KOPT-K1 (cell line): ENCODE measurements around the gene FCER1G.
A peak's percentile ranks its signal among the peaks of the same experiment; 100 is the strongest.

Source experiments
- H3K27ac ChIP-seq: fragments of 200-600 bp; sonication (generic); 2 replicates; pipeline ENCODE4 v1.5.1; 2016; ENCODE audit warnings: antibody characterized with exemption, mild to moderate bottlenecking, low read depth, low read length; ENCODE audit not compliant: poor library complexity, severe bottlenecking
- H3K36me3 ChIP-seq: fragments of 200-600 bp; sonication (generic); 2 replicates; pipeline ENCODE4 v1.5.1; 2017; ENCODE audit warnings: antibody characterized with exemption, mild to moderate bottlenecking, low read length, moderate library complexity; ENCODE audit not compliant: insufficient read depth
- H3K9me3 ChIP-seq: fragments of 200-600 bp; sonication (generic); 2 replicates; pipeline ENCODE4 v1.5.1; 2017; ENCODE audit warnings: antibody characterized with exemption, low read length, mild to moderate bottlenecking; ENCODE audit not compliant: insufficient read depth, poor library complexity, severe bottlenecking

The FCER1G gene

DNA sequence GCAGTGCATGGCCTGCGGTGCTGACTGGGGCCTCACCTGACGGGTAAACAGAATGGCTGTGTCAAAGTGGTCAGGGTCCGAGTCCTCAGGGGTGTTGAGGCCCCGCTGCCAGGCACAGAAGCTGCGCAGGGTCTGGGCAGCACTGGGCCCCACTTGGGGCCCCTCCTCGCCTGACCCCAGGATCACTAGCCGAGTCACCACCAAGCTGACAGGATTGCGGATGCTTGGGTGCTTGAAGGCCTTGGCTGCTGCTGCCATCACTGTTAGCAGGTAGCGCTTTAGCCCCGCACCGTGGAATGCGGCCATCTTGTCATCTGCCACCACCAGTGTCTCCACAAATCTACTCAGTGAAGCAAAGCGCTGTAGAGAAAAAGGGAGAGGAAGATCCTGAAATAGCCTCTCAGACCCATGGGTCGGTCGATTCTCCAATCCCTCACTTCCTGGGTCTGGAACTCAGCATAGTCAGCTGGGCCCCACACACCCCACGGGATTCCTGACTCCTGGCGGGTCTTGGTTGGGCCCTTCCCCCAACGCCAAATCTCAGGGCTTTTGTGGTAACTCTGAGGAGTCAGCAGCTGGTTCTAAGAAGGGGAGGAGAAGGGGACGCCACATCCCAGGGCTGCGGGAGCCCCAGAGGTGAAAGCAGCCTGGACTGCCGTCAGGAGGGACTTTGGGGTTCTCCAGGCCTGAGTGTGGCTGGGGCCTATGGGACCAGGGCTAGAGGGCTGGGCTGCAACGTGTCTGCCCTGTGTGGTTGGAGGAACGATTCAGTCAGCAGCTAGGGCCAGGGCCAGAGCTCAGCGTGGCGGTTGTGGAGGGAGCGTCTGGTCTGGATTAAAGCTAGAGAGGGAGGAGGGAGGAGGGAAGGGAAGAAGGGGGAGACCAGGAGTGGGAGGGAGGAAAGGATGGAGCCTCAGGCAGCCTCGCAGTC lies 18.3 kb upstream of the FCER1G start:
- Histone ChIP-seq H3K9me3 (no peaks in the 10 kb centered on the region), H3K27ac (no peak overlapping the region), H3K36me3 (no peaks in the 10 kb centered on the region)

DNA sequence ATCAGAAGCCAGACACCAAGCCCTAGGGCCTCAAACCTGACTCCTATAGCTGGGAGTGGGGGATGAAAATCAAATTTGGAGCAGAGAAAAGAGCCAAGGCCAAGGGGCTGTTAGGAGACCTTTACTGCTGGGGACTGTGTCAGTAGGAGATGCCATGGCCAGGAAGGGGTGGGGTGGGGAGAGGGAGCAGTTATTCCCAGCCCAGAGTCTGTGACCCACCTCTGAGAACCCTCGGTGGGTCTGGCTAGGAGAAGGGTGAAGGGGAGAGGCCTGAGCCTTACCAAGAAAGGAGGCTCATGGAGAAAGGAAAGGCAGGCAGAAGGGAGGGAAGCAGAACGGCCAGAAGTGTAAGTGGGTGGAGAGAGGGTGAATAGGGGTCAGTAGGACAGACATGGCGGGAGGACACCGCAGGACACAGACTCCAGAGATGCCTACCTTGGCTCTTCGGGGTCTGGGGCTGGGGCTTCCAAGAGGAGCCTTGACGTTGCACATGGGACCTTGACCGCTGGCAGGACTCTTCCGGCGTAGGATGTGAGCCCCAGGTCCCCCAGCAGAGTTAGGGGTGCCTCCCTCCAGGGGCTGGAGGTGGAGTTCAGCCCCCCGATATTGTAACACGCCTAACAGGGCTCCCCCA lies 17.4 kb upstream of the FCER1G start:
- H3K27ac ChIP-seq, result no peak overlapping the region
- no peaks in the 10 kb centered on the region for H3K9me3 ChIP-seq
- no peaks in the 10 kb centered on the region for H3K36me3 ChIP-seq

DNA sequence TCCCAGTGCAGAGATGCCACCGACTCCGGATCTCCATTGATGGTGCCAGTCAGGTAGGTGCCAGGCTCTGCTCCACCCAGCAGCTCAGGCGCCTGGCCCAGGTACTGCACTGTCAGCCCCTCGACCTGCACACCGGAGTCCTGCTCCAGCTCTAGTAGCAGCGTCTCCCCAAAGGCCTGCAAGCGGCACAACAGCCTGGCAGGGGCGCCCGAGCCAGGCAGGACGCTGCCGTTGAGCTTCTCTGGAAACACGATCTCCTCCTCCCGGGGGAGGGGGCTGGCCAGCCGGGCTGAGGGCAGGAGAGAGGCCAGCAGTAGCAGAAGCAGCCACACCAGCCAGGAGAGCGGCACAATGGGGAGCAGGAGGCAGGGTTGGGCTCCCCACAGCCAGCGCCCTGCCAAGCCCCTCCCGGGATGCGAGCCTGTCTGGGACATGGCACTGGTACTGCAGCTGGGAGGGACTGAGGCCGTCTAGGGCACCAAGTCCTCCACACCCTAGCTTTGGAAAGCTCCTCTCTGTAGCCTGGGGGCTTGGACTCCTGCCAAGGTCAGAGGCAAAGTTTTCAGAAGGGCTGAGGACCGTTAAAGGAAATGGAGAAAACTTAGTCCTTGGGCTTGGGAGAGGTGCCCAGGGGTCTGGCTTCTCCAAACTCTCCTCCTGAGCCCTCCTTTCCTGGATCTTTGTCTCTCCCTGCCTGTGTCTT lies 16.8 kb upstream of the FCER1G start:
- no peak overlapping the region for H3K27ac ChIP-seq
- H3K9me3 ChIP-seq, result no peaks in the 10 kb centered on the region
- H3K36me3 ChIP-seq, result no peaks in the 10 kb centered on the region

DNA sequence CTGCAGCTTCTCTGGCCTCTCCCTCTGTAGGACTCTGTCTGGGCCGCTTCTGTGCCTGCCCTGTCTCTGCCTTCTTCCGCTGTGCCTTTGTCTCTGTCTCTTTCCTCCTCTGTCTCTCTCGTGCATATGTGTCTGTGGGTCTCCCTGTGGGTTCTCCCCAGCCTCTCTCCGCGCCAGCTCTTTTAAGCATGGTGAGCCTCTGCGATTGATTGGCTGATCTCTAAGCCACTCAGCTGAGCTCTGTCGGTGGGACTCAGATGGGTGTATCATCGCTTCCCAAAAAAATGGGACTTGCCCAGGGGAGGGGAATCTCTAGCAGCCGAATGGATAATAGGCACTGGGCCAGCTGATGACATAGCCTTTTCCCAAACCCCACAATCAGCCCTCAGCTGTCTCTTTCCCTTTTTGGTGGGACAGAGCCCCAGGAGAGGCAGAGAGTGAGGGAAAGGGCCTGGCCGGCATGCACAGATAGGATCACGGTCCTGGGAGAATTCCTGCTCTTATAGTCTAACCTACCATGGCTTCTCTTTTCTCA lies 16.1 kb upstream of the FCER1G start, which contains the start of gene ADAMTS4:
TSS of gene ADAMTS4 (minus strand) at position 158 of the 535 bp plus-strand sequence. CDS start 427 bp downstream, outside the sequence.
- no peak within 1 kb of the TSS for H3K27ac ChIP-seq
- no peaks in the 10 kb centered on the region for H3K9me3 ChIP-seq
- H3K36me3 ChIP-seq, result peaks cover 5% of the 10 kb centered on the region; the same call in 1 of the 2 replicates

DNA sequence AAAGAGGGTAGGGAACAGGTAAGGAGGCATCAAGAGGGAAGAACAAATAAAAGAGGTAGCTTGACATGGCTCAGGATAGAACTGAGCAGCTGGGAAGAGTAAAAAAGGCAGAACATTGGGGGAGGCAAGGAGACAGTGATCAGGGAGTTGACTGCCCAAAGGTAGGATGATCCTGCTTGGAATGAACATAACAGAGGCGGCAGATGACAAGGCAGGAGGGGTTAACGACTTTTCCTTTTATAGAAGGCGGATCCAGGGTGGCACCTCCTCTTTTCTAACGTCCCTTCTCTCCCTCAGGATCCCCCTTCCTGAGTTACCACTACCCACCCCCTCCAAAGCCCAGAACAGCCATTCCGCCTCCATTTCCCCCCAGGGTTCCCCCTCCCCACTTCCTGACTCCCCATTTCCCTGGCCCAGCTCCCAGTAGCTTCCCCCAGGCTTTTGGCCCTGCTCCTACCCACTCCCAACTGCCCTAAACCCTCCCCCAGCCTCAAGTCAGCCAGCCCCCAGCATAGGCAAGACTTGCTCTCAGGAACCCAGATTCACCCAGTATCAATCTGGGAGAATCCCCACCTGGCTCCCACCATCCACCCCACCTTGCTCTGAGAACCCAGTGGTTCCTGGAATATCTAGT lies 15.5 kb upstream of the FCER1G start:
- Histone ChIP-seq H3K9me3 (no peaks in the 10 kb centered on the region), H3K36me3 (peaks cover 11% of the 10 kb centered on the region; the same call in 1 of the 2 replicates), H3K27ac (no peak overlapping the region)

DNA sequence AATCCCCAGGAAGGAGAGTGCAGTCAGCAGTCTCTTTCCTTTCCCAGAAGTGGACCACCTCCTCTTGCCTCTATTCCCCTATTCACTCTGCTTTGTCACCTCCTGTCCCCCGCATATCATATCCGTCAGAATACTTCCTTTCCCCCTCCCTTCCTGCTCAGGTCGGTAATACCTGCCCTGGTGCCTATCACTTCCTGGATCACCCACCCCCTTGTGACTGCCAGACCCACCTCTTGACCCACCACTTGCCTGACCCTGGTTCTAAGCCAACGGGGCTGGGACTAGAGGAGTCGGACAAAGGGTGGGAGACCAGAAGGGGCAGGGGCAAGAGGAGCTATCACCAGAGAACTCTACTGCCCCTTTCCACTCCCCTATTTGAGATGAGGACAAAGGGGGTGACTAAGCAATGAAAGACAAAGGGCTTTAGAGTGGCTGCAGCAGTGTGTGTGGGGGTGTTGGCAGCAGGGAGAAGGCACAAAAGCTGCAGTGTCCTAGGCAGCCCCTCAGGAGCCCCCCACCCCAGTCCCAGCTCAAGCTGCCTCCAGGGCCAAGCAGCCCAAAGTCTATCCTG lies 14.6 kb upstream of the FCER1G start:
- H3K36me3 ChIP-seq, result peaks cover 18% of the 10 kb centered on the region; the same call in 1 of the 2 replicates
- H3K9me3 ChIP-seq, result no peaks in the 10 kb centered on the region
- no peak overlapping the region for H3K27ac ChIP-seq

DNA sequence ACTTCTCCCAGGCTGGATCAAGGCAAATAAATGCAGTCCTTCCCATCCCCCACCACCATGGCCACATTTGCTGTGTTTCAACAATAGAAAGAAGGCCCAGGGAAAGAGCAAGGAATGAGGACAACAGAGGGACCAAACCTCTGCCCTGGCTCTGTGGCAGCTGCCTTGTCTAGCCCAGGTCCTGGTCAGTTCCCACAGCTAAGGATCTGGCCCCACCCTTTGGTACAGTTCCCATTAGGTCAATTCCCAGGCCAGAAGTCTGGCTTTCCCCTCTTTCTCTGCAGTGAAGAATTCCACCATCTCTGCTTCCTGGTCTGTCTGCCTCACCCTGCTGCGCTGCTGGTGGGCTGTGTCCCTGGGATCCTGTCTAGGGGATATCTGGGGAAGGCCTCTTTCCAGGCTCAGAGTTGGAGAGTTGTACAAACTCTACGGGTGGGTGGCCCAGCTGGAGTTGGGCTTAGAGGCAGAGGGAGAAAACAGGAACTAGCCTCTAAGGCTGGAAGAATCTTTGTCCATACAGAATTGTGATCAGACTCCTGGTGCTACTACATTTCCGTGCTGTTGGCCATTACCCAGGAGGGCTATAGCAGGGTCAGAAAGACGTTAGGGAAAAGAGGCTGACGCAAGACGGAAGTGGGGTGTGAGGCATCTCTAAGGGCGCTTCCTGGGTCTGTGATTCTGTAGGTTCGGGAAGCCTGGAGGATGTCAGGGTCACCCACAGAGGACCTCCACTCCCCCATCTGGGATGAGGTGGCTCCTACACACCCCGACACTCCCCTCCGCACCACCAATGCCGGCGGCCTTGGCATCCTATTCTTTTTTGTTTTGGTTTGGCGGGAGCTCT lies 13.9 kb upstream of the FCER1G start:
- Histone ChIP-seq H3K27ac (peak overlapping the region; percentile 83), H3K9me3 (no peaks in the 10 kb centered on the region), H3K36me3 (peaks cover 25% of the 10 kb centered on the region; the same call in 1 of the 2 replicates)

DNA sequence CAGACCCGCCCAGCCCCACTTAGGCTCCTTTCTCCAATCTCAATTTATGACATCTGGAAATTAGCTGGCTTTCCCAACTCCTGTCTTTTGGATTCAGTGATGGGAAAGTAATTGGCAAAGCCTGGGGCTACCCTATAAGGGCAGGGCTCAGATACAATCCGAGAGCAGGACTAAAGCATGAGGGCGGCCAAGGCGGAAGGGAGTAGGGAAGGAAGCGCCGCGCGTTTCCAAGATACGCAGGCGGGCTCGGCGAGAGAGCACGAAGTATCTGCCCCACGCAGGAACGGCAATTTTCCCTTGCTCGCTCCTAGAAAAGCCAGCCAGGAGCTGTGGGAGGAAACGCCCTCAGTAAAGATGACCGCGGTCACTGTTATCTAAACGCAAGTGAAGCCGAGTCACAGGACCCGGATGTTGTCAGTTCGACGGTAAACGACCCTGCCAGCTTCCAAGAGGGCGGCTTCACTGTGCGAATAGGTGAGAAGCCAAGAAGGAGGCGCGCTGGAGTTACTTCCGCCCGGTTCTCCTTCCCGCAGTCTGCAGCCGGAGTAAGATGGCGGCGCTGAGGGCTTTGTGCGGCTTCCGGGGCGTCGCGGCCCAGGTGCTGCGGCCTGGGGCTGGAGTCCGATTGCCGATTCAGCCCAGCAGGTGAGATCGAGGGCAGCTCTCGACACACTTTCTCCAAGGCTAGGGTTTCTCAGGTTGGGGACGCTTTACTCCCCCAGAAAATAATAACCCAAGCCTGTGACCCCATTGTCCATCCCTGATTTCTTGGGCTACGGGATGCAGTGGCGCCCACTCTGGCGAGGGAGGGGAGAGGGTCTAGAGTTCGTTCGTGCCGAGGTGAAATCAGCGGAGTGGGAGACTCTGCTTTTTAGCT lies 13.0 kb upstream of the FCER1G start, which contains the start of gene NDUFS2:
TSS of gene NDUFS2 (plus strand) at position 532 of the 877 bp plus-strand sequence. CDS start at position 551, 19 bp downstream.
- H3K27ac ChIP-seq, result peak within 1 kb of the TSS; percentile 83
- H3K9me3 ChIP-seq, result no peaks in the 10 kb centered on the region

DNA sequence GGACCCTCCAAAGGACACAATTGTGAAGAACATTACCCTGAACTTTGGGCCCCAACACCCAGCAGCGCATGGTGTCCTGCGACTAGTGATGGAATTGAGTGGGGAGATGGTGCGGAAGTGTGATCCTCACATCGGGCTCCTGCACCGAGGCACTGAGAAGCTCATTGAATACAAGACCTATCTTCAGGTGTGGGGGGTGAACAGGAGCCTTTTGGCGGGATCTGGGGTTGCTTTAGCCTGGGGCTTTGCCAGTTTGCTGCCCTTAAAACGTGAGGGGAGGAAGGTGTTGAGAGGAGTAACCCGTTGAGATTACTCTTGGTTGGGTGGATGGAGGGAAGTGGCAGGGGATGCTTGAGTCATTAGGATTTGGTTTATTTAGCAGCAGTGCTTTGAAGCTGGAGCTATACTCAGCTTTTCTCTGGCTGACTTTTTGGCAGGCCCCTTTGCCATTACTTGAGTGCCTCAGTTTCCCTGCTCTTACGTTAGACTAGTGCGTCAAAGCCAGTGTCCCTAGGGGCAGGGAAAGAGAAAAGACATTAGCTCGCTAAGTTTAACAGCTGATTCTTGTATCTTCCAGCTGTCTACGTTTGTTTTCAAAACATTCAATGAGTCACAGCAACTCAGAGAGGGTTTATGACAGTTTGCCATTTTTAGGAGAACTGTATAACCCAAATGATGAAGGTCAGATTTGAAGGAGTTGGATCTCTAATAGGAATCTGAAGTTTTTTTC lies 8.5 kb upstream of the FCER1G start:
- Histone ChIP-seq H3K9me3 (no peaks in the 10 kb centered on the region), H3K36me3 (peaks cover 70% of the 10 kb centered on the region), H3K27ac (no peak overlapping the region)

More for the DNA sequence above, 13.0 kb upstream of the FCER1G start, which contains the start of gene NDUFS2:
- H3K36me3 ChIP-seq, result peaks cover 34% of the 10 kb centered on the region

DNA sequence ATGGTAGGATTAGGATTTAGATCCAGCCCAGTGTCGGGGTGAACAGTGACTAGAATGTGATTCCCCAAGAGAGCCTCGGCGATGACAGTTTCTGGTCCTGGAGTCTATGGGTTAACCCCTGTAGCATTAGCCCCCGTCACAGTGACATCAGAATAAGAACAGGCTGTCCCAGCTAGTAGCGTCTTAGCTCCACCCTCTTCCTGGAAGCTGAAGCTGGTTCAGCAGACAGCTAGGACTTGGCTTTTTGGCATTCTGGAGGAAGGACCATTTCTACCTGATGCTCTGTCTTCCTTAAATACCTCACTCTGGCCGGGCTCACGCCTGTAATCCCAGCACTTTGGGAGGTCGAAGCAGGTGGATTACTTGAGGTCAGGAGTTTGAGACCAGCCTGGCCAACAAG lies 7.9 kb upstream of the FCER1G start:
- no peaks in the 10 kb centered on the region for H3K9me3 ChIP-seq
- no peak overlapping the region for H3K27ac ChIP-seq
- H3K36me3 ChIP-seq, result peaks cover 76% of the 10 kb centered on the region

DNA sequence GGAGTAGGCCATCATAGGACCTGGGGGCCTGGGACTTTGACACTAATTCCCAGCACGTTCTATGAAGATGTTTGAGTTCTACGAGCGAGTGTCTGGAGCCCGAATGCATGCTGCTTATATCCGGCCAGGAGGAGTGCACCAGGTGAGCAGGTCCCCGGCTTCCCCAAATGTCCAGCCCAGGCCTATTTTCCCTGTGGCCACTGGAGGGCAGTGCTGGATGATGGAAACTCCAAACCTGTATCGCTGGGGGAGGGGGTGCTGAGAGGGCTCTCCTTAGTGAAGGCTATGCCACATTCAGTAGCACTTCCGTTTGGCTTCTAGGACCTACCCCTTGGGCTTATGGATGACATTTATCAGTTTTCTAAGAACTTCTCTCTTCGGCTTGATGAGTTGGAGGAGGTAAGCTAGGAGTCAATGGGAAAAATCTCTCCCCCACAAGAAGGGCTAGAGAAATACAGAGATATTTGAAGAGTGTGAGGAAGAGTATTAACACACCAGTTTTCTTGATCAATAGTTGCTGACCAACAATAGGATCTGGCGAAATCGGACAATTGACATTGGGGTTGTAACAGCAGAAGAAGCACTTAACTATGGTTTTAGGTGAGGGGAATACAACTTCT lies 5.2 kb upstream of the FCER1G start:
- no peaks in the 10 kb centered on the region for H3K9me3 ChIP-seq
- H3K36me3 ChIP-seq, result peaks cover 91% of the 10 kb centered on the region
- no peak overlapping the region for H3K27ac ChIP-seq

DNA sequence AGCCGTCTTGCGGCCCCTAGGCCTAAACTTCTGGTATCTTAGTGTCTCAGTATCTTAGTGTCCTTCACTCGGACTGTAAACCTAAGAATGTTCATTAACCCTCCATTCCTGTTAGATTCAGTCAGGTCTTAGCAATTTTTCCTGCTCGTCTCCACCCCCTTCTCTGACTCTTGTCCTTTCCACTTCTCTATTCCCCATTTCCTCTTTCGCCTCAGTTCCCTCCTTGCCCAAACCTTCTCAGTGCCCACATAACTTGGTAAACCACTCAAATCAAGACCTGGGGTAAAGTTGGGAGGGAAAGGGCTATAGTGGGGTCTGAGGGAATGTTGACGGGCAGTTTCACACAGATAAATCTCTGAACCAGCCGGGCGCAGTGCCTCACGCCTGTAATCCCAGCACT lies 726 bp upstream of the FCER1G start:
- Histone ChIP-seq H3K36me3 (peaks cover 60% of the 10 kb centered on the region), H3K9me3 (no peaks in the 10 kb centered on the region)

More for the DNA sequence above, 726 bp upstream of the FCER1G start:
- H3K27ac ChIP-seq, result no peak overlapping the region
